ENCODE results near the gene APOL6. TPM values are rescaled to one million over a fixed set of nuclear protein-coding genes. Genes with fewer than 3 reads are reported as not detected.

APOL6 gene
- total and polyA plus RNA-seq, 7 donors = 0.87 to 9.5 (median 2.4) TPM

DNA sequence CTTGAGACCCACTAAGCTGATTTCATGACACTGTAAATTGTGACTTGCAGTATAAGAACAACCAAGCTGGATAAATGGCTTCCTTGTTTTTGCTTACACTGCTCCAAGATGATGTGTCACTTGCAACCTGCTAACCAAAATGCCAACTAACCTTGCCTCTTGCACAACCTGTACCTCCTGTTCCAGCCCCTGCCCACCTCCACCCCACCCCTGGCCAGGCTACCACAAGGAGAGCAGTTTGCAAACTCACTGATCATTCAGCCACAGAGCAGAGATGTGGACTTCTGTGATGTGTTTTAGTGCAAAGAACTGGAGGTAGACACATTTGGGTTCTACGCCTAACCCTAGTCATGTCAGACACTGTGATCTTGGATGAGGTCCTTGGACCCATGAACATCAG lies 4.3 kb upstream of the APOL6 start:
- Histone ChIP-seq H3K4me1 (peaks cover 22% of the 10 kb centered on the region), H3K9me3 (no peaks in the 10 kb centered on the region), H3K36me3 (ENCODE audit: insufficient read depth in 1 of 2, low read depth in 1 of 2) (no peaks in the 10 kb centered on the region), H3K4me3 (no peak overlapping the region), H3K27me3 (ENCODE audit: insufficient read depth in 3 of 3, low read length in 2 of 3) (no peaks in the 10 kb centered on the region), H3K27ac (no peak overlapping the region)
- TF ChIP-seq CTCF (IDR thresholded peaks at IDR 0.05) = no peak
- DNase-seq = no peak
- no peak for ATAC-seq
- intact Hi-C loops (cut with DNase I) = loop anchor here in 1 of 2 donors (5.0 kb wide), 1 partner anchor 398 kb away; no protein-coding TSS in a partner anchor
- 98 to 100% (median 100%) methylated on average over 1 of the region's 1 CpG for WGBS, 3 donors

GRCh38 chr22:35645646-35646045 lies 2.6 kb upstream of the APOL6 start:
- intact Hi-C loops (cut with DNase I) = no loop called here
- H3K4me3 ChIP-seq = no peak overlapping the region
- 92 to 94% (median 92%) methylated on average over 4 of the region's 4 CpGs for WGBS, 3 donors
- peaks cover 33% of the 10 kb centered on the region for H3K4me1 ChIP-seq
- DNase-seq = no peak
- no peaks in the 10 kb centered on the region for H3K36me3 ChIP-seq (ENCODE audit: insufficient read depth in 1 of 2, low read depth in 1 of 2)
- H3K9me3 ChIP-seq = no peaks in the 10 kb centered on the region
- no peak for TF ChIP-seq CTCF (IDR thresholded peaks at IDR 0.05)
- ATAC-seq = no peak
- H3K27me3 ChIP-seq (ENCODE audit: insufficient read depth in 3 of 3, low read length in 2 of 3) = no peaks in the 10 kb centered on the region
- no peak overlapping the region for H3K27ac ChIP-seq

DNA sequence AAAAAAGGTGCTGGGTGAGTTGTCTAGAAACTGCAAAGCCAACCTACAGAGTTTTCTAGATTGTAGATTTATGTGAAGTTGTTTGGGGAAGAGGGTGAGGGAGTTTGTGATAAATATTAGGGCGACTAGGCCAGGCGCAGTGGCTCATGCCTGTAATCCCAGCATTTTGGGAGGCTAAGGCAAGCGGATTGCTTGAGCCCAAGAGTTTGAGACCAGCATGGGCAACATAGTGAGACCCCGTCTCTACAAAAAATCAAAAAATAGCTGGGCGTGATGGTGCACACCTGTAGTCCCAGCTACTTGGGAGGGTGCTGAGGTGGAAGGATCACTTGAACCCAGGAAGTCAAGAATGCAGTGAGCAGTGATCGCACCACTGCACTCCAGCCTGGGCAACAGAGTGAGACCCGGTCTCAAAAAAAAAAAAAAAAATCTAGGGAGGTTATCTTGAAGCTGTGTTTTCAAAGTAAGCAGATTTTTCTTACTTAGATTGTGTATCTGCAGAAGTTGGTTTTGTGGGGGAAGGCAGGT lies 844 bp downstream of the APOL6 start:
- peak in 2 of 4 donors; percentile 9 to 26 for ATAC-seq
- no peak for TF ChIP-seq CTCF (IDR thresholded peaks at IDR 0.05)
- H3K9me3 ChIP-seq = no peaks in the 10 kb centered on the region
- H3K27me3 ChIP-seq (ENCODE audit: insufficient read depth in 3 of 3, low read length in 2 of 3) = no peaks in the 10 kb centered on the region
- WGBS, 3 donors = 44 to 60% (median 46%) methylated on average over 7 of the region's 7 CpGs
- H3K36me3 ChIP-seq (ENCODE audit: insufficient read depth in 1 of 2, low read depth in 1 of 2) = peaks cover 0 to 5% of the 10 kb centered on the region in 2 donors
- H3K4me3 ChIP-seq = peak overlapping the region; percentile 91
- DNase-seq = no peak
- intact Hi-C loops (cut with DNase I) = no loop called here
- H3K27ac ChIP-seq = peak overlapping the region; percentile 82
- peaks cover 33% of the 10 kb centered on the region for H3K4me1 ChIP-seq

- peaks cover 33% of the 10 kb centered on the region for H3K4me1 ChIP-seq
- H3K27me3 ChIP-seq (ENCODE audit: insufficient read depth in 3 of 3, low read length in 2 of 3) = no peaks in the 10 kb centered on the region
- peaks cover 0 to 5% of the 10 kb centered on the region in 2 donors for H3K36me3 ChIP-seq (ENCODE audit: insufficient read depth in 1 of 2, low read depth in 1 of 2)
- peak overlapping the region; percentile 82 for H3K27ac ChIP-seq
- intact Hi-C loops (cut with DNase I) = no loop called here
- no peaks in the 10 kb centered on the region for H3K9me3 ChIP-seq
- DNase-seq = no peak
- H3K4me3 ChIP-seq = peak overlapping the region; percentile 91
- no peak for TF ChIP-seq CTCF (IDR thresholded peaks at IDR 0.05)
- WGBS, 3 donors = 60 to 78% (median 62%) methylated on average over 7 of the region's 7 CpGs
- ATAC-seq = no peak
Observed at GRCh38 chr22:35649636-35650250, 1.5 kb downstream of the APOL6 start.
